Medulla oblongata (tissue), 1 donor: ENCODE measurements around the gene GPR155.
"Not testable (repeated sequence)": the region's sequence is repeated elsewhere in the genome, so short reads cannot be mapped to it uniquely, and the experiment has no call there.

ENCODE experiments used
- DNase-seq: peaks from one replicate; pipeline ENCODE4 v3.0.0-alpha.2; 2015; ENCODE audit errors: extremely low spot score

GPR155 gene

GRCh38 chr2:174439950-174440349 is 46.9 kb downstream of the GPR155 start:
- DNase-seq, result no peak

GRCh38 chr2:174439323-174439722 is 47.5 kb downstream of the GPR155 start:
- no peak for DNase-seq

- DNase-seq, result peak; percentile 95
Measured at GRCh38 chr2:174438146-174438886, 48.5 kb downstream of the GPR155 start.

- DNase-seq, result no peak
Measured at GRCh38 chr2:174436351-174436750, 50.5 kb downstream of the GPR155 start.

- no peak for DNase-seq
Measured at GRCh38 chr2:174431902-174432301, 54.9 kb downstream of the GPR155 start.

- DNase-seq, result no peak
Measured at GRCh38 chr2:174430066-174430465, 56.8 kb downstream of the GPR155 start.

- DNase-seq, result no peak
Measured at GRCh38 chr2:174428214-174428613, 58.6 kb downstream of the GPR155 start.

- DNase-seq, result no peak
Measured at GRCh38 chr2:174412256-174412655, 74.6 kb downstream of the GPR155 start.

GRCh38 chr2:174410039-174410438 is 76.8 kb downstream of the GPR155 start:
- not testable (repeated sequence) for DNase-seq

GRCh38 chr2:174403628-174404027 is 83.2 kb downstream of the GPR155 start:
- DNase-seq, result no peak

GRCh38 chr2:174400853-174401252 is 86.0 kb downstream of the GPR155 start:
- DNase-seq, result no peak

- no peak for DNase-seq
Measured at GRCh38 chr2:174399171-174399570, 87.7 kb downstream of the GPR155 start.

GRCh38 chr2:174397773-174398172 is 89.1 kb downstream of the GPR155 start:
- DNase-seq, result no peak

GRCh38 chr2:174395969-174396630 is 90.7 kb downstream of the GPR155 start:
- DNase-seq, result no peak

- peak; percentile 93 for DNase-seq
Measured at GRCh38 chr2:174395284-174395968, 91.4 kb downstream of the GPR155 start, which contains the start of gene SCRN3. Gene SCRN3 (plus strand): TSS chr2:174395730. CDS start chr2:174398284, 2,554 bp downstream.

GRCh38 chr2:174392706-174393105 is 94.1 kb downstream of the GPR155 start:
- DNase-seq, result no peak

- not testable (repeated sequence) for DNase-seq
Measured at GRCh38 chr2:174390303-174390702, 96.5 kb downstream of the GPR155 start.

GRCh38 chr2:174389542-174389941 is 97.3 kb downstream of the GPR155 start:
- no peak for DNase-seq

- DNase-seq, result not testable (repeated sequence)
Measured at GRCh38 chr2:174388706-174389105, 98.1 kb downstream of the GPR155 start.

- no peak for DNase-seq
Measured at GRCh38 chr2:174385201-174385600, 101.6 kb downstream of the GPR155 start.

- no peak for DNase-seq
Measured at GRCh38 chr2:174383796-174384195, 103.0 kb downstream of the GPR155 start.
